HG03378 (cell line): ENCODE data around the gene GCK.

Experiments used
- ATAC-seq: cut with Tn5 transposase; IDR thresholded peaks from one replicate; pipeline ENCODE4 v1.9.1; 2021; ENCODE audit warnings: mild to moderate bottlenecking, moderate library complexity; ENCODE audit not compliant: unreplicated experiment

The GCK gene

DNA sequence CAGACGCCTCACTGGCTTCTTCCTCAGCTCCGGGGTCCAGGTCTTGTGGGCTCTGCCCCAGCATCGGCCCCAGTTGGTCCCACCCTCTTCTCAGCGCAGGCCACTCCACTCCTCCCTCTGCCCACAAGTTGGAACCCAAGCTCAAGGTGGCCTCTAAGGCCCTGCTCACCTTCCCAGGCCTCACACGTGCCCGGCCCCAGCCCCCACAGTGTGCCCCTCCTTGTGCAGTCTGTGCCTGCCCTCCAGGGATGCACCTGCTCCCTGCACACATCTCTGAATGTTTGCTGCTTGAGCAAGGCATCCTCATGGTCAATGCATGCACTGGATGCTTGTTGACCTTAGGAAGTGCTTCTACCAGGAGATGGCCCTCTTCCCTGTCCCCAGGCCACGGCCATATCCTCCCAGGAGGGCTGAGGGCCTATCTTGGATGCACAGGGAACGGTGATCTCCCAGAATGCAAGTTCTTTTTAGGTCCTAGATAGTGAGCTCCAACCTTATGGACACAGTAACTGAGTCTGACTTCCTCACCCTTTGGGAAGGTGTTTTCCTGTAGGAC, 92.8 kb downstream of the GCK start:
- ATAC-seq = no peak

- no peak for ATAC-seq
Observed at GRCh38 chr7:44095781-44096180, 93.5 kb downstream of the GCK start.

DNA sequence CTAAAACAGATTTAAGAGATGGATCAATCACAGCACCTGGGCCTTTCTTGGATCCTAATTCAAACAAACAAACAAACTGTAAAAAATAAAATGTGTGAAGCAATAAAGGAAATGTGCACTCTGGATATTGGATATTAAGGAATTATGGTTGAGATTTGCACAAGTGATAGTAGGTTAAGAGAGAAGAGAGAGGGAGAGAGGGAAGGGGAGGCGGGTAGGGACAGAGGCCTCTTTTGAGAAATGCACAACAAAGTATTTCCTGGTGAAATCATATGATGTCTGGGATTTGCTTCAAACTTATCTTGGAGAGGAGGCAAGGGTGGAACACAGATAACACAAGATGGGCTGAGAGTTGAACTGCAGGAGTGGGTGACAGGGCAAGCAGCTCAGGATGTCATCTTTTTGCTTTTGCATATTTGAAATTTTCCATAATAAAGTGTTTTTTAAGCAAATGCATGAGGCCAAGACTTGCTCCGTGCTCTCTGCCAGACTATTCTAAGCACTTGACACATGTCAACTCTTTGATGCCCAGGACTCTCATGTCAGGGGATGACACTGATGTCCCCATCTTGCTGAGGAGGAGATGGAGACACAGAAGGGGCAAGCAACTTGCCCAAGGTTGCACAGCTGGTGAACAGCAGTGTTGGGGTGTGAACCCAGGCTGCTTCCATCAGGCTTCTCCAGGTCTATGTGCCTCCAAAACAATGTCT, 94.2 kb downstream of the GCK start:
- no peak for ATAC-seq

DNA sequence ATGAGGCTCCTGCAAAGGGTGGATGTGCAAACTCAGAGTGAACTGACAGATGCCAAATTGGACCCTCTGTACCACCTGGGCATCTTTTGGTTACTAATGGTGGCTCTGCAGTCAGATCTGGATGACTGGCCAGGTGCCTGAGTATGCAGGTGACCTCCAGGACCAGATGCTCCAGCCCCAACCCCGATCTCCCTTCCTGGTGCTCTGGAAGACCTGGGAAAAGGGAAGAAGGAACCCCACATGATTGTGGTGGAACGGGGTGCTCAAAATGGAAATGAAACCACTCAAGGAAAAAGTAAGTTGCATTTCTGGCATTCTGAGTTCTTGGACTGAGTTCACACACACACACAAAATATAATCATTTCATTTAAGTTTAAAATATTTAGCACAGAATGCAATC, 94.9 kb downstream of the GCK start:
- ATAC-seq = no peak
